Hepatocyte (in vitro differentiated cells): ENCODE results near the gene PRELP.

Experiments
- EZH2 ChIP-seq: fragments of 200-600 bp; sonication (generic); IDR thresholded peaks from 2 replicates; pipeline ENCODE4 v1.6.1; 2016; ENCODE audit warnings: antibody characterized with exemption, mild to moderate bottlenecking, borderline replicate concordance
- EZH2phosphoT487 ChIP-seq: fragments of 200-600 bp; sonication (generic); IDR thresholded peaks from one replicate; pipeline ENCODE4 v1.6.1; 2018; ENCODE audit warnings: antibody characterized with exemption, mild to moderate bottlenecking, low read depth, moderate library complexity; ENCODE audit not compliant: unreplicated experiment, severe bottlenecking
- TF ChIP-seq, protein P1 (sequence below): fragments of 200-600 bp; sonication (generic); IDR thresholded peaks from 2 replicates; pipeline ENCODE4 v1.5.1; 2016; ENCODE audit warnings: antibody characterized with exemption, mild to moderate bottlenecking; ENCODE audit not compliant: poor library complexity

DNA sequence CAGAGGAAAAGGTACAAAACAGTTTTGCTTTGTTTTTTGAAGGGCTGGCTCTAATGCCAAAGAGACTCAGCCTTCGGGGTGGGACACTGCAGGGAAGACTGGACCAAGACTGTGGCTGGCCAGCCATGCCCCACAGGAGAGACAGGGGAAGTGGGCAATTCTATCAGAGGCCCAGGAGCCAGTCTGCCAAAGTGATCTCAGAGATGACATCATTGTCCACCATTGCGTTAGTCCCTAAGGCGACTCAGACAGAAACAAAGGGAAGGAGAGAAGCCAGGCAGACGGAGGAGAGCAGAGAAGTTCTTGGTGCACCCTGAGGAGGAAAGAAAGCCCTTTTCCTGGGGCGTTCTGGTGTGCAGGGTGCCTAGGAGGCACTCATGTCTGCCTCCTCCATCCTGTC is 44.7 kb downstream of the PRELP start:
- TF ChIP-seq, protein P1, sequence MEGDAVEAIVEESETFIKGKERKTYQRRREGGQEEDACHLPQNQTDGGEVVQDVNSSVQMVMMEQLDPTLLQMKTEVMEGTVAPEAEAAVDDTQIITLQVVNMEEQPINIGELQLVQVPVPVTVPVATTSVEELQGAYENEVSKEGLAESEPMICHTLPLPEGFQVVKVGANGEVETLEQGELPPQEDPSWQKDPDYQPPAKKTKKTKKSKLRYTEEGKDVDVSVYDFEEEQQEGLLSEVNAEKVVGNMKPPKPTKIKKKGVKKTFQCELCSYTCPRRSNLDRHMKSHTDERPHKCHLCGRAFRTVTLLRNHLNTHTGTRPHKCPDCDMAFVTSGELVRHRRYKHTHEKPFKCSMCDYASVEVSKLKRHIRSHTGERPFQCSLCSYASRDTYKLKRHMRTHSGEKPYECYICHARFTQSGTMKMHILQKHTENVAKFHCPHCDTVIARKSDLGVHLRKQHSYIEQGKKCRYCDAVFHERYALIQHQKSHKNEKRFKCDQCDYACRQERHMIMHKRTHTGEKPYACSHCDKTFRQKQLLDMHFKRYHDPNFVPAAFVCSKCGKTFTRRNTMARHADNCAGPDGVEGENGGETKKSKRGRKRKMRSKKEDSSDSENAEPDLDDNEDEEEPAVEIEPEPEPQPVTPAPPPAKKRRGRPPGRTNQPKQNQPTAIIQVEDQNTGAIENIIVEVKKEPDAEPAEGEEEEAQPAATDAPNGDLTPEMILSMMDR: no peak
- TF ChIP-seq EZH2phosphoT487 (no peak), EZH2 (no peak)
